Kidney epithelial cell (primary cell): ENCODE data around the gene SKOR2. TPM values are rescaled to one million over a fixed set of nuclear protein-coding genes. Genes with fewer than 3 reads are reported as not detected.

Source experiments
- total RNA-seq: library from RNA; depleted of rRNA; stranded (reverse); fragments of >200 nt; gene quantifications from 2 replicates; pipeline ENCODE4 v1.2.3, GENCODE V29; 2015

SKOR2 gene
- total RNA-seq, 1 donor from 2014 or later = not detected

Other genes starting within 250 kb of the SKOR2 start
- not detected in 2 replicates for gene ELOA2, start 216.0 kb downstream of the SKOR2 start, total RNA-seq
- gene HDHD2, start 101.2 kb downstream of the SKOR2 start, total RNA-seq = 15.5 and 21.4 TPM in 2 replicates
- gene IER3IP1, start 75.3 kb downstream of the SKOR2 start, total RNA-seq = 13.6 and 16.2 TPM in 2 replicates